ENCODE data around the gene PRKCE. TPM values are rescaled to one million over a fixed set of nuclear protein-coding genes. Genes with fewer than 3 reads are reported as not detected.
A peak's percentile ranks its signal among the peaks of the same experiment; 100 is the strongest.

Gene PRKCE
- 1.3 TPM in 2 replicates for total RNA-seq (2021)
- long read RNA-seq = 0 reads

- Histone ChIP-seq H3K14ac (ENCODE audit: insufficient read depth, low read length) (no peak within 1 kb of the TSS; the same call in 1 of the 2 replicates), H3K79me1 (ENCODE audit: insufficient read depth, low read depth, low read length, poor library complexity, severe bottlenecking) (no peaks in the 10 kb centered on the region), H3K27ac (ENCODE audit: insufficient read length, low read depth, low read length) (no peak within 1 kb of the TSS), H4K20me1 (ENCODE audit: control insufficient read depth, insufficient read depth, insufficient read length) (peaks cover 3% of the 10 kb centered on the region), H4K91ac (ENCODE audit: insufficient read length, low read depth, low read length) (no peak within 1 kb of the TSS), H2AK5ac (ENCODE audit: insufficient read length, low read length) (no peak within 1 kb of the TSS), H3K23ac (ENCODE audit: insufficient read length, low read depth, low read length) (no peak within 1 kb of the TSS), H2BK5ac (ENCODE audit: insufficient read length, low read length) (no peak within 1 kb of the TSS), H3K18ac (ENCODE audit: insufficient read length, low read depth, low read length) (no peak within 1 kb of the TSS), H3K56ac (ENCODE audit: insufficient read length, low read depth, low read length) (no peak within 1 kb of the TSS), H3K79me2 (ENCODE audit: insufficient read depth, low read length) (no peaks in the 10 kb centered on the region), H3K23me2 (ENCODE audit: insufficient read length, low read depth, low read length, poor library complexity, severe bottlenecking) (peaks cover 28% of the 10 kb centered on the region), H3K4ac (ENCODE audit: low read depth, low read length) (no peak within 1 kb of the TSS), H3K4me1 (ENCODE audit: insufficient read depth, low read length) (no peaks in the 10 kb centered on the region), H2BK15ac (ENCODE audit: low read depth, low read length) (no peak within 1 kb of the TSS), H4K5ac (ENCODE audit: insufficient read length, low read depth, low read length) (no peak within 1 kb of the TSS), H2AFZ (ENCODE audit: low read length) (no peak within 1 kb of the TSS), H3K9me3 (ENCODE audit: control insufficient read depth, low read depth, low read length) (no peaks in the 10 kb centered on the region), H2BK120ac (ENCODE audit: low read depth, low read length, poor library complexity, severe bottlenecking) (no peak within 1 kb of the TSS), H2BK20ac (ENCODE audit: low read depth, low read length, poor library complexity, severe bottlenecking) (no peak within 1 kb of the TSS), H2BK12ac (ENCODE audit: insufficient read length, low read depth, low read length) (no peak within 1 kb of the TSS), H3T11ph (ENCODE audit: low read length) (no peak within 1 kb of the TSS), H3K27me3 (ENCODE audit: insufficient read depth, low read length) (peaks cover 45% of the 10 kb centered on the region), H3K9ac (ENCODE audit: extremely low read depth, insufficient read length, low read length) (no peak within 1 kb of the TSS), H3K4me2 (ENCODE audit: insufficient read depth, insufficient read length, low read length) (peak within 1 kb of the TSS; percentile 76), H4K8ac (replicated peaks; ENCODE audit: insufficient read length, low read depth, low read length) (no peak within 1 kb of the TSS)
- no CpG with 5 or more reads among the region's 66 CpGs for WGBS (ENCODE audit: extremely low coverage, insufficient read length, low lambda C conversion rate)
- Mint-ChIP-seq H3K4me3 (peak within 1 kb of the TSS; percentile 92 to 99), H3K27ac (peak within 1 kb of the TSS in 1 of 3 experiments; percentile 45; a peak in 2 of 7 replicates), H3K4me1 (peaks cover 17% of the 10 kb centered on the region in 2 experiments), H3K36me3 (ENCODE audit: insufficient read depth in 1 of 3, low read depth in 3 of 3) (no peaks in the 10 kb centered on the region; a peak in 2 of 7 replicates), H3K9me3 (no peaks in the 10 kb centered on the region; a peak in 1 of 5 replicates), H3K27me3 (ENCODE audit: low read depth) (peaks cover 87% of the 10 kb centered on the region)
- no peak for TF ChIP-seq CTCF (conservative IDR thresholded peaks at IDR 0.05)
- DNase-seq = peak; percentile 39
Observed at GRCh38 chr2:45651415-45652089, at the start of gene PRKCE. TSS of gene PRKCE (plus strand) at chr2:45651675.
